Superior temporal gyrus (tissue), 1 donor: Measurements from ENCODE around the gene CHRD.
A peak's percentile ranks its signal among the peaks of the same experiment; 100 is the strongest.

ENCODE experiments used
- DNase-seq: peaks from one replicate; pipeline ENCODE4 v3.0.0-alpha.2; 2016; ENCODE audit errors: extremely low spot score

CHRD gene

GRCh38 chr3:184381261-184382224, 1.7 kb downstream of the CHRD start:
- no peak for DNase-seq

DNA sequence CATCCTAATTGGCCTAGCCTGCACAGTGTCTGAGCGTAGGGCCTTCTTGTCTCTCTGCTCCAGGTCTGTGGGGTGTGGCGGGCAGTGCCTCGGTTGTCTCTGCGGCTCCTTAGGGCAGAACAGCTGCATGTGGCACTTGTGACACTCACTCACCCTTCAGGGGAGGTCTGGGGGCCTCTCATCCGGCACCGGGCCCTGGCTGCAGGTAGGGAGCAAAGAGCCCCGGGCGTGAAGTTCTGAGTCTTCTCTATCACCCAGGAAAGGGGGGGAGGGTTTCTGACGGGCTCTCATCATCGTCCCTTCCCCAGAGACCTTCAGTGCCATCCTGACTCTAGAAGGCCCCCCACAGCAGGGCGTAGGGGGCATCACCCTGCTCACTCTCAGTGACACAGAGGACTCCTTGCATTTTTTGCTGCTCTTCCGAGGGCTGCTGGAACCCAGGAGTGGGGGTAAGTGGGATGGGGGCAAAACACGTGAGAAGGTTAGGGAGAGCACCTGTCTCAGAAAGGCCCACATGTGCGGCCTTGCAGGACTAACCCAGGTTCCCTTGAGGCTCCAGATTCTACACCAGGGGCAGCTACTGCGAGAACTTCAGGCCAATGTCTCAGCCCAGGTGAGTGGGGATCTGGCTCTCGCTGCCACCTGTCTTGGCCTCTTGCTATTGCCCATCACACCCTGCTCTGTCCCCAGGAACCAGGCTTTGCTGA, 2.6 kb downstream of the CHRD start:
- no peak for DNase-seq

DNA sequence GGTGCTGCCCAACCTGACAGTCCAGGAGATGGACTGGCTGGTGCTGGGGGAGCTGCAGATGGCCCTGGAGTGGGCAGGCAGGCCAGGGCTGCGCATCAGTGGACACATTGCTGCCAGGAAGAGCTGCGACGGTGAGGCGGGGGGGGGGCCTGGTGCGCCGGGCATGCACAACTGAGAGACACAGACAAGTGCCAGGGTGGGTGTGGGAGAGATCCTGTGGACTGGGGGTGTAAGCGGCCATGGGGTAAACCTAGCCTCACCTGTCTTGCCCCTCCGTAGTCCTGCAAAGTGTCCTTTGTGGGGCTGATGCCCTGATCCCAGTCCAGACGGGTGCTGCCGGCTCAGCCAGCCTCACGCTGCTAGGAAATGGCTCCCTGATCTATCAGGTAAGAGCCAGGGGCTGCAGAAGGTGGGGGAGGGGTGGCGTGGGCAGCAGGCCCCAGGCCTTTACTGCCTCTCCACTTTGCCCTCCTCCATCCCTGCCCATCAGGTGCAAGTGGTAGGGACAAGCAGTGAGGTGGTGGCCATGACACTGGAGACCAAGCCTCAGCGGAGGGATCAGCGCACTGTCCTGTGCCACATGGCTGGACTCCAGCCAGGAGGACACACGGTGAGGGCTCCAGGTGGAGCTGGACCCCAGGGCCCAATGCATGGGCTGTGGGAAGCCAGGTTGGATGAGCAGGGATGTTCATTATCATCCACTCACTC, 3.3 kb downstream of the CHRD start:
- no peak for DNase-seq

- DNase-seq = no peak
Measured at GRCh38 chr3:184384342-184384741, 4.5 kb downstream of the CHRD start.

DNA sequence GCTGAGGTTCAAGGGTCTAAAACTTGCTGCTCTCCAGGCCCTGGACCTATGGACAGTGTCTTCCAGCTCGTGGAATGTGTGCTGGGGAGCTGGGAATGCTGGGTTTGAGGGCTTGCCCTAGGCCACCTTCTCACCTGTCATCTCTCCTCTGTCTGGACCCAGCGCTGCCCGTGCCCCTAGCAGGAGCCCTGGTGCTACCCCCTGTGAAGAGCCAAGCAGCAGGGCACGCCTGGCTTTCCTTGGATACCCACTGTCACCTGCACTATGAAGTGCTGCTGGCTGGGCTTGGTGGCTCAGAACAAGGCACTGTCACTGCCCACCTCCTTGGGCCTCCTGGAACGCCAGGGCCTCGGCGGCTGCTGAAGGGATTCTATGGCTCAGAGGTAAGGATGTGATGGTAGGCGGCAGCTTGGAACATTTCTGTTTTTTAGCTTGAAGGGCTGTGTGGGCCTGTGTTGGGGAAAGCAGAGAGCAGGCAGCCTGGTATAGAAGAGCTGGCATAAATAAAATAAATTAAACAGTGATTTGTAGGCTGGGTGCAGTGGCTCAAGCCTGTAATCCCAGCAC, 5.1 kb downstream of the CHRD start:
- no peak for DNase-seq

GRCh38 chr3:184386047-184386806, 6.4 kb downstream of the CHRD start:
- no peak for DNase-seq

DNA sequence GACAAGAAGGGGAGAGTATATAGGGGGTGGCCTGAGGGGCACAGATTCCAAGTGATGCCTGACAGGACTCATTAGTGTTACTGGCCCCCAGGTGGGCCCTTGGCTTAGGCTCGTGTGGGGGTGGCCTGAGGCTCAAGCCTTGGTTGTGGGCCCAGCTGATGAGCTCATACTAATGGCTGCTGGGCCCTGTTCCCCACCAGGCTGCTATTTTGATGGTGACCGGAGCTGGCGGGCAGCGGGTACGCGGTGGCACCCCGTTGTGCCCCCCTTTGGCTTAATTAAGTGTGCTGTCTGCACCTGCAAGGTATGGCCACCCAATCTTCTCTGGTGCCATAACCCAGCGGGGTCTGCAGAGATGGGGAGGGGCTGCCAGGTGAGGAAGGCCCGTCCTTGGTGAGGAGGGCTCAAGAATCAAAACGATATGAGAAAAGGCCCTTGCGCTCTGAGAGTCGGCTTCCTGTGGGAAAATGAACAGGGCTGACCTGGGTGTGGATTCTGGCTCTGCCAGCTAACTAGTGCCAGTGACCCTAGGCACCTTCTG, 7.4 kb downstream of the CHRD start:
- DNase-seq = no peak

- DNase-seq = no peak
Measured at GRCh38 chr3:184388164-184388935, 8.5 kb downstream of the CHRD start.

DNA sequence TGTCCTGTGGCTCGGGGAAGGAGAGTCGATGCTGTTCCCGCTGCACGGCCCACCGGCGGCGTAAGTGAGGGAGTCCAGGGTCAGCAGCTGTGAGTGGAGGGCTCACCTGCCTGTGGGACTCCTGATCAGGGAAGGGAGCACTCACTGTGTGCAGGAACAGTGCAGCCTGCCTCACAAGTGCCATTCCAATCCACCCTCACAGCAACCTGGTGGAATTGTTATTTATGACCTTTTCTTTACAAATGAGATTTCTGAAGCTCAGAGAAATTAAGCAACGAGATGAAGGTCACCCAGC, 9.0 kb downstream of the CHRD start:
- DNase-seq = no peak

GRCh38 chr3:184389384-184389783, 9.5 kb downstream of the CHRD start:
- DNase-seq = no peak

DNA sequence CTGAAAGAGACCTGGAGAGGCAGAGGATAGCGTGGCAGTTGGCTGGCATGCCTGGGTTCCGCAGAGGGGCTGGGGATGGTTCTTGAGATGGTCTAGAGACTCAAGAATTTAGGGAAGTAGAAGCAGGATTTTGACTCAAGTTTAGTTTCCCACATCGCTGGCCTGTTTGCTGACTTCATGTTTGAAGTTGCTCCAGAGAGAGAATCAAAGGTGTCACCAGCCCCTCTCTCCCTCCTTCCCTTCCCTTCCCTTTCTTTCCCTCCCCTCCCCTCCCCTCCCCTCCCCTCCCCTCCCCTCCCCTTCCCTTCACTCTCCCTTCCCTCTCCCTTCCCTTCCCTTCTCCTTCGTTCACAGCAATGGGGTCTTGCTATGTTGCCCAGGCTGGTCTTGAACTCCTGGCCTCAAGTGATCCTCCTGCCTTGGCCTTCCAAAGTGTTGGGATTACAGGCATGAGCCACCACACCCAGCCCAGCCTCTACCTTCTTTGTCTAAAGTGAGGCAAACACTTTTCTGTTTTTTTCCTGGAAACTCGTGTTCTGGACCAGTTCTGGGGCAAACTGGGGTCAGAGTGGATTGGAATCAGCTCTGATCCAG, 10.2 kb downstream of the CHRD start:
- no peak for DNase-seq

DNA sequence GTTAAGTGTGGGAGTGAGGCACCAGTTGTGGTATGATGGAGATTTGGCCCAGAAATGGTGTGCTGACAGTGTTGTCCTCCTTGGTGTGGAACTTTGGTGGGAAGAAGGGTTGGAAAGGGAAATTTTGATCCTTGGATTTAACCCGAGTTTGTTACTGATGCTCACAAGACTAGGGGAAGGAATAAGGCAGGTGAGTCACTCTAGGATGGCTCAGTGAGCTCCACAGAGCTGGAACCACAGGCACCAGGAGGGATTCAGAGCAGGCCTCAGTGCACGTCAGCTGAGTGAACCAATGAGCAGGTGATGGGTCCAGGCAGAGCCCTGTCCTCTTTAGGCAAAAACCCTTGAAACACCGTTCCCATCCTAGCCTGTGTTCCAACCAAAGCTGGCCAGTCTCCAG, 11.4 kb downstream of the CHRD start:
- DNase-seq = no peak

DNA sequence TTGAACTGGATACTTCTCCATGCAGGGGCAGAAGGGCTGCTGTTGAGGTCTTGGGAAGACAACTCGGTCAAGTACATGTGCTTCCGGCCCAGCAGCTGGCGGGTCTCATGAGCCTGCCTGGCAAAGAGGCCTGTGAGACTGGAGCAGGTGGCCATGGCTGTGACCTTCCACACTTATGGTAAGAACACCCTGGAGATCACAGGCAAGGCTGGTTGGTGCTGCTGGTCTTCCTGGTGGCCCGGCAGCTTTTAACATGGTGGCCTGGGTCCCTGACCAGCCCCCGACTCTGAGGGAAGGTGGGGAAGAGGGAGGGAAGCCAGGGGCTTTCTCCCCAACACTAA, 15.4 kb downstream of the CHRD start:
- DNase-seq = no peak

- DNase-seq = peak; percentile 49
Measured at GRCh38 chr3:184399410-184399809, 19.6 kb downstream of the CHRD start.

- no peak for DNase-seq
Measured at GRCh38 chr3:184405075-184406030, 25.5 kb downstream of the CHRD start.

GRCh38 chr3:184409331-184409926, 29.6 kb downstream of the CHRD start:
- no peak for DNase-seq

GRCh38 chr3:184409946-184410500, 30.2 kb downstream of the CHRD start:
- no peak for DNase-seq
